Heart right ventricle (tissue), 16 donors: Measurements from ENCODE around the gene GRM5. TPM values are rescaled to one million over a fixed set of nuclear protein-coding genes. Genes with fewer than 3 reads are reported as not detected.

Source experiments
- ATAC-seq, 8 donors: fragments of 200-7000 bp; cut with Tn5 transposase; one replicate each; pipeline ENCODE4 v1.9.1; 2020; ENCODE audit warnings: mild to moderate bottlenecking in 8 of 8, moderate library complexity in 8 of 8, moderate number of reproducible peaks in 1 of 8
- DNase-seq, 2 donors: peaks; one replicate each; pipeline ENCODE4 v3.0.0-alpha.2; 2020
- H3K27ac ChIP-seq, 10 donors: fragments of 200-600 bp; sonication (generic) in 2 of 10; one replicate each; pipeline versions ENCODE4 v1.5.0 to v1.8.0; 2020 to 2022; ENCODE audit warnings: mild to moderate bottlenecking in 3 of 10
- H3K27me3 ChIP-seq, 7 donors: fragments of 200-600 bp; one replicate each; pipeline ENCODE4 v1.8.0; 2021 to 2022; ENCODE audit warnings: mild to moderate bottlenecking in 2 of 7
- H3K36me3 ChIP-seq, 9 donors: fragments of 200-600 bp; sonication (generic) in 1 of 9; one replicate each; pipeline versions ENCODE4 v1.5.0 to v1.8.0; 2020 to 2022; ENCODE audit warnings: mild to moderate bottlenecking in 2 of 9
- H3K4me1 ChIP-seq, 9 donors: fragments of 200-600 bp; sonication (generic) in 1 of 9; one replicate each; pipeline versions ENCODE4 v1.5.0 to v1.8.0; 2020 to 2022; ENCODE audit warnings: mild to moderate bottlenecking in 4 of 9
- H3K4me3 ChIP-seq, 10 donors: fragments of 200-600 bp; sonication (generic) in 2 of 10; one replicate each; pipeline versions ENCODE4 v1.5.0 to v1.8.0; 2020 to 2022; ENCODE audit warnings: mild to moderate bottlenecking in 7 of 10, moderate library complexity in 2 of 10
- H3K9me3 ChIP-seq, 11 donors: fragments of 200-600 bp in 10 of 11; sonication (generic) in 2 of 11; one replicate each; pipeline versions ENCODE4 v1.5.0 to v1.8.0; 2013 to 2022; ENCODE audit warnings: mild to moderate bottlenecking in 2 of 11, control low read depth in 1 of 11, moderate library complexity in 1 of 11
- WGBS, 2 donors: extraction: QIAGEN DNeasy Blood & Tissue Kit; methylation state at CpG; one replicate each; pipeline ENCODE4 v1.1.7; 2013; ENCODE audit warnings: inconsistent platforms in 1 of 2; 5-methylcytosine and 5-hydroxymethylcytosine counted together
- intact Hi-C, 10 donors: fragments of 100-400 bp; cut with DNase I; formaldehyde crosslinking; loops; one replicate each; pipeline versions ENCODE4 v1.11.1 to v1.14.2; 2022
- polyA plus RNA-seq, 2 donors: library from polyadenylated mRNA; stranded (reverse); fragments of 200-250 nt; gene quantifications; one replicate each; pipeline ENCODE4 v1.2.3, GENCODE V29; 2013
- total RNA-seq, 10 donors: library from RNA; stranded (reverse); fragmentation: NEBNext Ultra II Directional in 3 of 10; extraction: Animal tissue kit (Norgen Biotek cat#: 25700) in 3 of 10; gene quantifications; one replicate each; pipeline versions ENCODE4 v1.2.1 to v1.2.4, GENCODE V29; 2021 to 2023
- TF ChIP-seq, protein P1 (sequence below), 9 donors: fragments of 200-600 bp; sonication (generic) in 2 of 9; IDR thresholded peaks; one replicate each; pipeline versions ENCODE4 v1.5.0 to v1.8.0; 2021 to 2022; ENCODE audit warnings: antibody characterized with exemption in 9 of 9, mild to moderate bottlenecking in 5 of 9, moderate library complexity in 1 of 9
- donor health status: Arrhythmogenic right ventricular cardiomyopathy.
- donor health status: ischemic (EF 13 %, LVEDD 7.1; RV severe dilation, severe dysfunction).
- donor health status: healthy with polysubstance abuse.
- donor health status: DM: no; HTN: yes; CAD: no.
- donor health status: DM: no; HTN: no; CAD: no.
- donor health status: ischemic (EF 25% LVEDD 6.9; RV normal size, moderate dysfunction).
- donor health status: ischemic (EF 25% LVEDD 5.7; RV mildly dilated, moderate dysfunction).
- donor health status: healthy.
- donor health status: DM: yes; HTN: yes; CAD: no.
- donor health status: Ischemic cardiomyopathy.
- donor health status: ischemic (EF 35%, LVEDD 5.7; RV mildly dilated, moderate dysfunction).
- donor health status: nonischemic (EF 11% LVEDD 7.7; RV severe dilation, severe dysfunction).
- donor health status: DM: yes; HTN: yes; CAD: no.
- donor health status: PGD.
- donor health status: ischemic (EF 29% LVEDD 5.4; RV normal size, mild dysfunction).
- donor health status: nonischemic (EF 23%, LVEDD 6.1; RV moderate dilation, normal function).

GRM5 gene
- total and polyA plus RNA-seq, 12 donors = 0.01 to 0.09 (median 0.04) TPM; not detected in 8

GRCh38 chr11:88799771-88800500 lies 265.8 kb downstream of the GRM5 start:
- Histone ChIP-seq H3K4me3 (no peak overlapping the region), H3K36me3 (no peaks in the 10 kb centered on the region), H3K27me3 (no peaks in the 10 kb centered on the region), H3K27ac (no peak overlapping the region), H3K4me1 (no peaks in the 10 kb centered on the region), H3K9me3 (no peaks in the 10 kb centered on the region)
- DNase-seq (no peak), ATAC-seq (no peak)
- 44 to 63% methylated on average over 1 of the region's 1 CpG for WGBS, 2 donors
- TF ChIP-seq, protein P1, sequence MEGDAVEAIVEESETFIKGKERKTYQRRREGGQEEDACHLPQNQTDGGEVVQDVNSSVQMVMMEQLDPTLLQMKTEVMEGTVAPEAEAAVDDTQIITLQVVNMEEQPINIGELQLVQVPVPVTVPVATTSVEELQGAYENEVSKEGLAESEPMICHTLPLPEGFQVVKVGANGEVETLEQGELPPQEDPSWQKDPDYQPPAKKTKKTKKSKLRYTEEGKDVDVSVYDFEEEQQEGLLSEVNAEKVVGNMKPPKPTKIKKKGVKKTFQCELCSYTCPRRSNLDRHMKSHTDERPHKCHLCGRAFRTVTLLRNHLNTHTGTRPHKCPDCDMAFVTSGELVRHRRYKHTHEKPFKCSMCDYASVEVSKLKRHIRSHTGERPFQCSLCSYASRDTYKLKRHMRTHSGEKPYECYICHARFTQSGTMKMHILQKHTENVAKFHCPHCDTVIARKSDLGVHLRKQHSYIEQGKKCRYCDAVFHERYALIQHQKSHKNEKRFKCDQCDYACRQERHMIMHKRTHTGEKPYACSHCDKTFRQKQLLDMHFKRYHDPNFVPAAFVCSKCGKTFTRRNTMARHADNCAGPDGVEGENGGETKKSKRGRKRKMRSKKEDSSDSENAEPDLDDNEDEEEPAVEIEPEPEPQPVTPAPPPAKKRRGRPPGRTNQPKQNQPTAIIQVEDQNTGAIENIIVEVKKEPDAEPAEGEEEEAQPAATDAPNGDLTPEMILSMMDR (IDR thresholded peaks at IDR 0.05) = no peak
- intact Hi-C loops = no loop called here

GRCh38 chr11:88790182-88790581 lies 275.6 kb downstream of the GRM5 start:
- Histone ChIP-seq H3K27ac (no peak overlapping the region), H3K27me3 (no peaks in the 10 kb centered on the region), H3K4me3 (no peak overlapping the region), H3K4me1 (no peaks in the 10 kb centered on the region), H3K9me3 (no peaks in the 10 kb centered on the region), H3K36me3 (no peaks in the 10 kb centered on the region)
- intact Hi-C loops = no loop called here
- TF ChIP-seq, protein P1 (IDR thresholded peaks at IDR 0.05) = no peak
- no peak for ATAC-seq
- no peak for DNase-seq

GRCh38 chr11:88779577-88779976 lies 286.2 kb downstream of the GRM5 start:
- Histone ChIP-seq H3K27me3 (no peaks in the 10 kb centered on the region), H3K9me3 (peaks cover 0 to 5% (median 0%) of the 10 kb centered on the region in 11 donors), H3K27ac (no peak overlapping the region), H3K4me3 (no peak overlapping the region), H3K4me1 (no peaks in the 10 kb centered on the region), H3K36me3 (no peaks in the 10 kb centered on the region)
- DNase-seq (no peak), ATAC-seq (no peak)
- intact Hi-C loops = loop anchor here in 1 of 10 donors (10.0 kb wide), 1 partner anchor 55 kb away; no protein-coding TSS in a partner anchor
- WGBS, 2 donors = 77 to 86% methylated on average over 4 of the region's 4 CpGs
- TF ChIP-seq, protein P1 (IDR thresholded peaks at IDR 0.05) = no peak

DNA sequence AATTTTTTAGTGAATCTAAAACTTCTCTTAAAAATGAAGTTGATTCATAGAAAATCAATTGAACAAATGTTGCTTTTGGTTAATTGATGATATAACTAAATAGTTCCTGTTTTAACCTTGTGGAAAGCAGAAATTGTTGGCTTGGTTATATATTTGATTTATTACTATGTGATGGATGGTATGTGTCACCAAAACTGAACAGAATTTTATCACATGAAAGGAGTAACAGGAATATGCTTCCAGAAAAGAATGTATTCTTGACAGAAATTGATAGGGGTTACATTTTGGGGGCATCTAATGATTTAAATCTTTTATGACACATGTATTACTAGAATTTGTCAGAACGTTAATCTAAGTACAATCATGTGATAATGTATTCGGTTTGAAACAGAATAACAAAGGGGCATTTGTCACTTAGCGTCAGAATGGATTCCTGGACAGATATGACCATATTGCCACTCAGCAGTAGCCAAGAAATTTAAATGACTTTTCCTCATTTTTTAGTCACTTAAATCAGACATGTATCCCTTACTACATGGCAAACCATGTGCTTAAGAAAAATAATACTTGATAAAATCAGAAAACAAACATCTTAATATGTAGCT lies 295.2 kb downstream of the GRM5 start:
- TF ChIP-seq, protein P1 (IDR thresholded peaks at IDR 0.05) = no peak
- ATAC-seq = no peak
- no peak for DNase-seq
- no peaks in the 10 kb centered on the region for H3K4me1 ChIP-seq
- 58 to 62% methylated on average over 3 of the region's 3 CpGs for WGBS, 2 donors
- H3K36me3 ChIP-seq = no peaks in the 10 kb centered on the region
- no peak overlapping the region for H3K27ac ChIP-seq
- no peak overlapping the region for H3K4me3 ChIP-seq
- intact Hi-C loops = loop anchor here in 1 of 10 donors (10.0 kb wide), 1 partner anchor 64 kb away; no protein-coding TSS in a partner anchor
- no peaks in the 10 kb centered on the region for H3K27me3 ChIP-seq
- H3K9me3 ChIP-seq = peaks cover 0 to 13% (median 0%) of the 10 kb centered on the region in 11 donors
